ENCODE results near the gene CABCOCO1. TPM values are rescaled to one million over a fixed set of nuclear protein-coding genes. Genes with fewer than 3 reads are reported as not detected.

CABCOCO1 gene
- total RNA-seq, 1 experiment from 2014 or later, result 0.24 TPM

Other genes with a start within 250 kb of the CABCOCO1 start
- not detected in 2 replicates for gene TMEM26, start 209.5 kb upstream of the CABCOCO1 start, total RNA-seq (2014; rRNA removed; shearing (Covaris generic); ENCODE audit: low replicate concordance)
- gene ARID5B, start 238.8 kb downstream of the CABCOCO1 start, total RNA-seq (2014; rRNA removed; shearing (Covaris generic); ENCODE audit: low replicate concordance), result 2.3 and 3.1 TPM in 2 replicates